Measurements from ENCODE around the gene NBEA.

NBEA gene

GRCh38 chr13:35690581-35691207 lies 748.6 kb downstream of the NBEA start:
- no peak for DNase-seq

DNA sequence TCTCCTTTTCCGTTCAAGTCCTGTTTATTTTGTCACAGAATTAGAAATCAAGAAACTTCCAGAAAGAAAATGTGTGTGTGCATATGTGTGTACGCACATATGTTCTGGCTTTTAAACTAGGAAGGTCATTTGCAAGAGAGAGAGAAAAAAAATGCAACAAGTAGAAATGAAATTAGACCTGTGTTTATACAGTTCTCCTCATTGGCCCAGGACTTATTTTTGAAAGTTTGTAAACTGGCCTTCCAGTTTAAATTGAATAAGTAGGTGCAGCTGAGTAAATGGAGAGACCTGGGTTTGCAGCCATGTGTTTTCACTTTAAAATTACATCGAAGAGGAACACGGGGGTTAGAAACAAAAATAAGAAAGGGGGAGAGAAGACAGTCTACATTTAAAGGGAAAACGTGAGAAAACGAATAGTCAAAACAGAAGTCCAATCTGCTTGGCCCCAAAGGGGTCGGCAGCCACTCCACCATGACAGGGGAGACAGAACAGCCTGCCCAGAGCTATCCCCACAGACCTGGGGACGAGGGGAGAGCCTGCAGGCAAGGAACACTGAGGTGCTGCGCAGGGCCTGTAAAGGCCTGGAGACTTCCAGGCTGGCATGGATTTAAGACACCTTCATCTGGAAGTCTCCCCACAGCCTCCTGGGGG lies 751.2 kb downstream of the NBEA start:
- no peak for DNase-seq

DNA sequence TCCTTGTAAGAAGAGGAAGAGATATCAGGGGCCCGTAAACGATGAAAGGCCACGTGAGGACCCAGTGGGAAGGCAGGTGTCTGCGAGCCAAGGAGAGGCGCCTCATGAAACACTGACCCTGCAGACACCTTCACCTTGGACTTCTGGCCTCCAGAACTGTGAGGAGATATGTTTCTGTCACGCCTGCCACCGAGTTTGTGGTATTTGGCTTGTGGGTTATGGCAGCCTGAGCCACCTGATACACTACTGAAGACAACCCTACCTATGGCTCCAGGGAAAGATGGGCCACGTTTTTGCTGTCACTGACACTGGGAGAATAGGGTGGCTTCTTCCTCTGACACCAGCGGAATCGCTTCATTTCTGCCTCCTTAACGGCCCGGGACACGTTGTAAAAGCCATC lies 752.0 kb downstream of the NBEA start:
- DNase-seq: no peak

DNA sequence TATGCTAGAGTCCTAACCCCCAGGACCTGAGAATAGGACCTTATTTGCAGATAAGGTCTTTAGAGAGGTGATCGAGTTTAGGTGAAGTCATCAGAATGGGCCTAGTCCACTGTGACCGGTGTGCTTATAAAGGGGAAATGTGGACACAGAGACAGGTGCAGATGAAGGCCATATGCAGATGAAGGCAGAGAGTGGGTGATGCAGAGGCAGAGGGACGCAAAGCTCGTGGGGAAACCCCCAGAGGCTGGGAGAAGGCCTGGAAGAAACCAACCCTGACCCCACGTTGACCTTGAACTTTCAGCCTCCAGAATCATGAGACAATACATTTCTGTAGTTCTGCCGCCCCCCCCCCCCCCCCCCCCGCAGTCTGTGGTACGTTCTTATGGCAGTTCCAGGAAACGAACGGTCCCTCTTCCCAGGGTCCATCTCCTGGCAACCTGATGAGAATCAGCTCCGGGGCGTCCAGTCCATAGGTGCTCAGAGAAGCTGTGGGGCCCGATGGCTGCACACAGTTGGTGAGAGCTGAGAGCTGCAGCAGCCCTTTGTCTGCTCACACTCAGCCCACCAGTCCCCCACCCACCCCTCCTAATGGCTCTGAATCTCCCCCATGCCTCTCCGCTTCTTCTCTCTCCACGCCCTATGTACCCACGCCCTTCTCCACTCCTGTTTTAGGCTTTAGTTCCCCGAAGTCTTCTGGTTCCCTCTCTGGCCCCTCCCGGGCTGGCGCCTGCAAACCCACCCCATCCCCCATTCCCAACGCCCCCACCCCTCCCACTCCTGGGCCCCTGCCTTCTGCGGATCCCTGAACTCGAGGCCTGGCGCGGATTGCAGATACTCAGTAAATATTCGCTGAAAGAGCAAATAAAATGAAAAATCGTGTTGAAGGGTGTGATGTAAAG lies 752.7 kb downstream of the NBEA start:
- no peak for DNase-seq

DNA sequence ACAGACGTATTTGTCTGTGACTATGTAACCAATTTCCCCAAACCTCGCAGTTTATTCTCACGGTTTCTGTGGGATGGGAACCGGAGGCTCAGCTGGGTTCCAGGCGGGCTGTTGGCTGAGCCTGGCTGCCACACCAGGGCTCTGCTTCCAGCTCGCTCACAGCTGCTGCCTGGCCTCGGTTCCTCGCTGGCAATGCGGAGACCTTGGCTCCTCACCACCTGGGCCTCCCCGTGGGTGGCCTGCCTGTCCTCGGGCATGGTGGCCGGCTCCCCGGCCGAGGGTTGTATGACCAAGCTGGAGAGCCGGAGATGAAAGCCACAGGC lies 753.3 kb downstream of the NBEA start:
- DNase-seq: no peak

DNA sequence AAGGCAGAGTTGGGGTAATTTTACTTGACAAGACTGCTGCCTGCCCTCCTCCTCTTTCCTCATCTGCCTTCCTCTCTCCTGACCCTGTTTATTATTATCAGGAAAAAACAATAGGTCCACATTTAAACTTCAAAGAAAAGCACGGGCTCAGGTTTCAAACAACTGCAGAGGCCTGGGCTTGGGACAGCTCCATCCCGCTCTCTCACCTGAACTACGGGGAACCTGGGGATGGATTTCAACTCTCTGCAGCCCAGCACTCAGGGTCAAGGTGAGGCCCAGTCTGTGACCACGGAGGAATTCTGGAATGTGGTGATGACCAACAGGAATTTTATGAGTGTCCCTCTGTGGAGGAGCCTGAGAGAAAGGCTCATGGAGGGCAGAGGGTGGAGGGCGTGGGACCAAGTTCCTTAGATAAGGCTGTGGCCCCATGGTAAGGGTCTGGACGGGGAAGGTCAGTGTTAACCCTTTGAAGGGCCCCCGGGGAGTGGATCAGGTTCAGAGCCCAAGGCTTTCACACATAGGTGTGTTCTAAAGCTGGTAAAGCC lies 755.2 kb downstream of the NBEA start:
- DNase-seq: no peak

GRCh38 chr13:35698911-35699576 lies 757.0 kb downstream of the NBEA start:
- no peak for DNase-seq

DNA sequence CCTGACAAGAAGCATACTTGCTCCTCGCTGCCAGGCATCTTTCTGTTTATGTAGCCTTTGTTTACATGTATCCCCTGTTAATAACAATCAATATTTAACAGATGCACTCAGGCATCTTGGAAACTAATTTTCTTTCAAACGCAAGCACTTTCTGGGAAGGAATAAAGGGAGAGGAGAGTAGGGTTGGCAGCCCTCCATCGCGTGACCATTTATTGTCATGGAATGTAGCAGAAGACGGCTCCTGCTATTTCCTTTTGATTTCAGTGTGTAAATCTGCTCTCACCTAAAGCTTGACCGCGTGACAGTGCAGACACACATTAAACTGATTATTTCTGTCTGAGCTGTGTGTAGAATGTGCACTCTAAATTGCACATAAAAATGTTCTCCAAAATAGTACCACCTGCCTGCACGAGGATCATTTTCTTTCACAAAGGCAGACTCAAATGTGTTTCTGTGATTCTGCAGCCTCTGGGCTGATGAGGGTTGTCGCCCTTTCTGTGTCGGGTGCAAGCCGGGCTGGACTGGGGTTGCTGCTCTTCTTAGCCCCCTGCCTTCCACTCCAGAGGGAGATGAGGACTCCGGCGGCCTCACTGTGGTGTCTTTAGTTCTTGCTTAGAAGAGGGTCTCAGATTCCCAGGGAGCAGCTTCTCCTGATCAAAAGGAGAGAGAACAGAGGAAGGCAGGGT lies 757.9 kb downstream of the NBEA start:
- DNase-seq: no peak

DNA sequence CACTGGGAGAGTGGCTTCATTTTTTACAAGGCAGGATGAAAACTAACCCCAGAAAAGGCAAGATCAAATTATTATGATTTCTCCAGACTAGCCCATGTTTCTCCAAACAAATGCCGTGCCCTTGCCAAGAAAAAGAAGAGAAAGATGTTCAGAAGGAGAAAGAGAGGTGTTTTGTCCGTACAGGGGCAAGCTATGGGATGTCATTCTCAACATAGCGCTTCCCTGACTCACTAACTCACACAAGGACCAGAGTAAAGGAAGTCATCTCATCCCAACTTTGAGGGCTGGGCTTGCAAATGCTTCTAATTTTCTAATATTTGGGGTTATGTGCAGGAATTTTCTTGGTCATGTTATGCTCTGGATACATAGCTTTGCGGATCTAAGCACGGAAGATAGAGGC lies 758.6 kb downstream of the NBEA start:
- DNase-seq: no peak

- no peak for DNase-seq
These were observed 760.2 kb downstream of the NBEA start for GRCh38 chr13:35702316-35702715.

DNA sequence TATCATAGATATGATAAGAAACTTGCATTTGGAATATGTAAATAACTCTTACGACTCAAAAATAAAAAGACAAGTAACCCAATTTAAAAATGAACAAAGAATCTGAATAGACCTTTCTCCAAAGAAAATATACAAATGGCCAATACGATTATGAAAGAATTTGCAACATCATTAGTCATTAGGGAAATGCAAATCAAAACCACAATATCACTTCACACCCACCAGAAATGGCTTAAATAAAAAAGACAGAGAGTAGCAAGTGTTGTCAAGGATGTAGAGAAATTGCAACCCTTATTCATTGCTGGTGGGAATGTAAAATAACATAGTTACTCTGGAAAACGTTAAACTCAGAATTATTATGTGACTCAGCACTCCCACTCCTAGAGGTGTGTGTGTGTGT lies 761.0 kb downstream of the NBEA start:
- no peak for DNase-seq

- DNase-seq: no peak
These were observed 762.3 kb downstream of the NBEA start for GRCh38 chr13:35704331-35704730.

DNA sequence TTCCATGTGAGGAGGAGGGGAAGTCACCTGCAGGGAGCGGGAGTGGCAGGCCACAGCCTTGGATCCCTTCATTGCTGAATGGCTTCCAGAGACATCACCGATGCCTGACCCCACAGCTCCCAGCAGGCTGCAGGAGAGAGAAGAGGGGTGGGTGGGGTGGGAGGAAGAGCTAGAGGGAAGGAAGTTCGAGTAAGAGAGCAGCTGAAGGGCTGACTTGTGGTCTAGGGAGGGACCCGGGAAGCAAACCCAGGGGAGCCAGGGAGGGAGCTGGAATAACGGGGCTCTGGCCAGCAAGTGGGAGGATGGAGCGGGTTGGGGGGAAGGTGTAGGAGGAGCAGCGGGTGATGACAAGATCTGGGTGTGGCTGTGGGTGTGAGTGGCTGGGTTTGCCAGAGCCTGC lies 764.2 kb downstream of the NBEA start:
- no peak for DNase-seq

DNA sequence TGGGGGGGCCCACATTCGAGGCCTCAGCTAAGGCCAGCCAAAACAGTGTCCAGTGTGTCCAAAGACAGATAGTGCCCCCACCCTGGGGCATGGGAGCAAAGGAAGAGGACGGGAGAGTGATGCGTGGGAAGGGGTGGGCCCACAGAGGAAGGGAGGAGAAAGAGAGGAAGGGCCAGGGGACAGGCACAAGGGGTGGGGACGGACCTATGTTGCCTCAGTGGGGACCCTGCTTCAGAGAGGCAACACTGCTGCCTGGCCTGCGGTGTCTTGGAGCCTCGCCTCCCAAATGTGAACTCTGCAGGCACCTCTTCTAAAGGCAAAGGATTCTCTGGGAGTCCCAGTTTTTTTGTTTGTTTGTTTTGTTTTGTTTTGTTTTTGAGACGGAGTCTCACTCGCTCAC lies 764.7 kb downstream of the NBEA start:
- DNase-seq: no peak

DNA sequence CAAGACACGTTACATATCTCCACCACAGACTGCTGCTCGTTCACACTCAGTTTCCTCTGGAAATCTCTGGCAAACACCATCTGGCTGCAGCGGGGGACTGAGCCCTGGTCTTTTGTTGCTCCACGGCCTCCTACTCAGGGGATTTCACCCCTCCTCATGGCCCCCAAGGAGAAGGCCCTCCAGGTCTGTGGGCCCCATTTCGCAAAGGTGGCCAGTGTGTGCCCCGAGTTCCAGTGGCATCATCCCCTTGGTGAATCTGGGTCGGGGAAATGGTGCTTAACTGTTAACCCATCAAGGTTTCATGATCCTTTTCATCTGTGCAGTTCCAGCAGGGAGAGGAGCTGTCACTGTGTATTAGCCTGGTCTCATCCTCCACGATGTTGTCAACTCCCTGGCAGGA lies 769.8 kb downstream of the NBEA start:
- DNase-seq: no peak

DNA sequence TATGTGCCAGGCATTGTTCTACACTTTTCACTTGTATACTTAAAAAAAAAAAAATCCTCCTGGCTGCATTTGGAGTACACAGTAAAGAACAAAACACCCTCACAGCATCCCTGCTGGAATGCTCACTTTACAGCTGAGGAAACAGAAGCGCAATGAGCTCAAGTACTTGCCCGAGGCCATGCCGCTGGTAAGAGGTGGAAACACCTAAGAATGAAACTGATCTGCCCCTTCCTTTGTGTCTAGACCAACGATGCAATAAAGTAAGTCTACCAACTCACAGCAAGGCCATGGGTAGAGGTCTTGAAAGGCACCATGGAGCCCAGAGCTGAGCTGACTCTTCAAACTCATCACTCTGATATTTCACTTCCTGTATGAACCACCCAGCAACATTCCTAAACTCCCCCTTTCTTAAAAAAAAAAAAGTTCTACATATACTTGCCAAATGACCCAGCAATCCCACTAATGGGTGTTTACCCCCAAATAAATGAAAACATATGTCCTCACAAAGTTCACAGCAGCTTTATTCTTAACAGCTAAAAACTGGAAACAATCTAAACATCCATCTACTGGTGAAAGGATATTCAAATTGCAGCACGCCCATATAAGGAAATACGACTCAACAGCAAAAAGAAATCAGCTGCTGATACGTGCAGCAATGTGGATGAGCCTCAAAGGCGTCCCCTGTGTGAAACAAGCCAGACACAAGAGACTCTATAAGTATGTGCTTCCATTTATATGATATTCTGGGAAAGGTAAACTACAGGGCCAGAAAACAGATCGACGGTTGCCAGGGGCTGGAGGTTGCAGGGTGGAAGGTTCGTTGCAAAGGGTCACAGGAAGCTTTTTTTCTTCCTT lies 771.1 kb downstream of the NBEA start:
- DNase-seq: no peak

DNA sequence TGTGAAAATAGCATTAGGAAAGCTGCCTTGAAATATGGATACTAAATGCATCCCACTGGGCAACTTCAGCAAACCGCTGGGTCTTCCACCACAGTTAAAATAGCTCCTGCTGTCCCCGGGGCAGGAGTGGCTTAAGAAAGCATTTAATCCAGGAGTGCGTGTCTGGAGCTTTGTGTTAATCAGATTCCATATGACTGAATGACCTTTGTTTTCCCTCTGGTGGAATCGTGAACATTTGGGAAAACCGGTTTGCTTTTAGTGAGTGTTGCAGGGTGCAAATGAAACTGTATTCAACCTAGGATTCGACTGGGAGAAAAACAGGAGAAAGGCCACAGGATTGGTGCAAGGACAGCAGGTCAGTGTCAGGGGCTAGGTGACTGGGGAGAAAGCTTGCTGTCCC lies 772.1 kb downstream of the NBEA start:
- DNase-seq: no peak

DNA sequence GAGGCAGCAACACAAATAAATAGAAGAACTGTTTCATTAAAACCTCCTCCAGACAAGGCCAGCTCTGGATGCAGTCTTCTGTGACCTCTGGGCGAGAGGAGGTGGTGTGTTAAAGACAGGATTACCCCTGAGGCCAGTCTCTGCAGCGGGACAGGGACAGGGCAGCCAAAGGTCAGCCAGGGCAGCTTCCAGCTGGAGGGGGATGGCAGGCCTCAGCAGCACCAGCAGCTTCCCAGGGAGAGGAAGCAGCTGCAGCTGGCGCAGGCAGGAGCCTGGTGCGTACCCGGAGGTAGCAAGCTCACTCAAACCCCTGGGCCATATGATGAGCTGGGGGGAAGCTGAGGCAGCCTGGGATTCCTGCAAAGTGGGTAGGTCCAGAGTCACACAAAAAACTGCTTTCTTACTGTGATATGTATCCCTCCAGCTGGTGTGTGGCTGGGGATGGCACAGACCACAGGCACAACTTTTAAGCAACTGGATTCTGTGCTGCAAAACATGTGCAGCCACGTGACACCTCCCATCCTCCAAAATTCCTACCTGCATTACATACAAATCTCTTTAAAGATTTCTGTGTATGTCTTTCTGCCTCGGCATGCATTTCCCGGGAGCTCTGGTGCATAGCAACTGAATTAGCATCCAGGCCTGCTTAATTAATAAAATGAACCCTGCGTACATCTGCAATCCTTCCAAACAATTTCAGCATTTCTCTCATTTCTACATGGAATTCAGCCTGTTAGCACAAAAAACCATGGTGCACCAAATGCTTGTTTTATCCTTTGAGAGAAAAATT lies 772.7 kb downstream of the NBEA start:
- no peak for DNase-seq

- no peak for DNase-seq
These were observed 774.1 kb downstream of the NBEA start for GRCh38 chr13:35716186-35716585.

GRCh38 chr13:35716729-35717128 lies 774.7 kb downstream of the NBEA start:
- DNase-seq: no peak

GRCh38 chr13:35718084-35718483 lies 776.0 kb downstream of the NBEA start:
- DNase-seq: no peak

Measured in KG1 (cell line).